DMS53 treated with DMSO at 0.1 percent for 48 hours (cell line): ENCODE results near the gene DLG5.

Experiments
- DNase-seq: peaks from one replicate; lab custom pipeline; 2025; ENCODE audit not compliant: unreplicated experiment; lab: John Stamatoyannopoulos, UW

DLG5 gene

GRCh38 chr10:77872151-77872946 lies 54.2 kb downstream of the DLG5 start:
- no peak for DNase-seq

- no peak for DNase-seq
These were observed 56.7 kb downstream of the DLG5 start for GRCh38 chr10:77869626-77870420.

GRCh38 chr10:77868523-77868922 lies 58.0 kb downstream of the DLG5 start:
- DNase-seq = no peak

- no peak for DNase-seq
These were observed 59.3 kb downstream of the DLG5 start for GRCh38 chr10:77867124-77867719.

- DNase-seq = no peak
These were observed 60.0 kb downstream of the DLG5 start for GRCh38 chr10:77866598-77866997.

GRCh38 chr10:77865580-77866324 lies 60.8 kb downstream of the DLG5 start:
- no peak for DNase-seq

- no peak for DNase-seq
These were observed 62.3 kb downstream of the DLG5 start for GRCh38 chr10:77864151-77864851.

- DNase-seq = no peak
These were observed 63.1 kb downstream of the DLG5 start for GRCh38 chr10:77863446-77863845.

- no peak for DNase-seq
These were observed 64.0 kb downstream of the DLG5 start for GRCh38 chr10:77862595-77862994.

GRCh38 chr10:77861366-77861765 lies 65.2 kb downstream of the DLG5 start:
- no peak for DNase-seq

- DNase-seq = no peak
These were observed 66.7 kb downstream of the DLG5 start for GRCh38 chr10:77859865-77860282.

GRCh38 chr10:77859200-77859864 lies 67.2 kb downstream of the DLG5 start:
- no peak for DNase-seq

GRCh38 chr10:77857272-77857671 lies 69.3 kb downstream of the DLG5 start:
- DNase-seq = no peak

- no peak for DNase-seq
These were observed 70.0 kb downstream of the DLG5 start for GRCh38 chr10:77856566-77856965.

GRCh38 chr10:77855404-77856155 lies 71.0 kb downstream of the DLG5 start:
- no peak for DNase-seq

- DNase-seq = no peak
These were observed 72.4 kb downstream of the DLG5 start for GRCh38 chr10:77854115-77854514.

- no peak for DNase-seq
These were observed 73.3 kb downstream of the DLG5 start for GRCh38 chr10:77853256-77853655.

GRCh38 chr10:77850620-77851231 lies 75.8 kb downstream of the DLG5 start:
- no peak for DNase-seq
